ENCODE results near the gene CSAG3. TPM values are rescaled to one million over a fixed set of nuclear protein-coding genes. Genes with fewer than 3 reads are reported as not detected.
"Not testable (repeated sequence)": the region's sequence is repeated elsewhere in the genome, so short reads cannot be mapped to it uniquely, and the experiment has no call there.

The CSAG3 gene
- not detected for polyA plus RNA-seq (ENCODE audit: insufficient read length in 3 of 3)
- long read RNA-seq, donor 1 = 0 reads
- long read RNA-seq, donor 2 = 0 reads
- long read RNA-seq, donor 3 = 0 reads
- long read RNA-seq, donor 4 = 0 reads
- long read RNA-seq, donor 5 = 0 reads
- long read RNA-seq, donor 6 = 0 reads
- long read RNA-seq, donor 7 = 0 reads
- long read RNA-seq, donor 8 = 0 reads
- long read RNA-seq, donor 9 = 0 reads
- long read RNA-seq, donor 10 = 0 reads
- long read RNA-seq, donor 11 = 0 reads
- long read RNA-seq, donor 12 = 0 reads
- long read RNA-seq, donor 13 = 0 reads
- long read RNA-seq, donor 14 = 0 reads
- long read RNA-seq, donor 15 = 0 reads
- long read RNA-seq, donor 16 = 0 reads

DNA sequence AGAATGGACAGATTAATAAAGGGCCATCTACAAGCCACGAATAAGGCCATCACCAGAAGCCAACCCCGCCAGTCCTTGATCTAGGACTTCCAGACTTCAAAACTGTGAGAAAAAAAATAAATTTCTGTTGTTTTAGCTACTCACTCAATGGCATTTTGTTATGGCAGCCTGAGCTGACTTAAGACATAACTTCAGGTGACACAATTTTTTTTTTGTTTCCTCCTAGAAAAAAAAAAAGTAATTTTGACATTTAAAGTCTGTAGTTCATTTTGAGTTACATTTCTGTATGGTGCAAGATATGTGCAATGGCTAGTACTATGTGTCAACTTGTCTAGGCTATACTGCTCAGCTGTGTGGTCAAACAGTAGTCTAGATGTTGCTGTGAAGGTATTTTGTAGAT is at the start of gene CSAG3:
Gene CSAG3, plus strand, starts transcription at position 301 of the 400 bp plus-strand sequence.
- DNase-seq (ENCODE audit: extremely low read depth in 1 of 11, low read depth in 9 of 11, low spot score in 4 of 11) = not testable (repeated sequence)

DNA sequence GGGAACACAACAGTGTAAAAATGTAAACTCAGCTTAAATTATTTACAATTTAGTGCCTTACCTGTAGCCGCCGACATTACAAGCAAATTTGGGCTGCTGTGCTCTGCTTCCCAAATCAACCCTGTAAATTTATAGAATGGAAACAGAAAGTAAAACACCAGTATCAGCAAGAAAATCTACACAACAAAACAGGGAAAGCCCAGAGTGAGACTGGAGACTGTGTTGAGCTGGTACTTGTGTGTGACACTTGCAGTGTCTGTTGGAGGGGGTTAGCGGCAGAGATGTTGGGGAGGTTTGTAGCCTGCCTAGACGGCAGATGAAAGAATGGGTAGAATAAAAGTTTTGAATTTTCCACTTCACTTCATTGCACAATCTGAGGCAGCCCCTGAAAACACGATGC is 45.8 kb upstream of the CSAG3 start:
- DNase-seq (ENCODE audit: extremely low read depth in 1 of 11, low read depth in 9 of 11, low spot score in 4 of 11) = not testable (repeated sequence)

- not testable (repeated sequence) for DNase-seq (ENCODE audit: extremely low read depth in 1 of 11, low read depth in 9 of 11, low spot score in 4 of 11)
Observed at GRCh38 chrX:152713815-152714787, 44.9 kb upstream of the CSAG3 start, which contains the start of gene MAGEA2B. Gene MAGEA2B, plus strand, starts transcription at chrX:152714628. Its CDS starts 2,479 bp downstream, at chrX:152717107.

GRCh38 chrX:152725409-152725808 is 33.6 kb upstream of the CSAG3 start:
- no peak for DNase-seq (ENCODE audit: extremely low read depth in 1 of 11, low read depth in 9 of 11, low spot score in 4 of 11)

DNA sequence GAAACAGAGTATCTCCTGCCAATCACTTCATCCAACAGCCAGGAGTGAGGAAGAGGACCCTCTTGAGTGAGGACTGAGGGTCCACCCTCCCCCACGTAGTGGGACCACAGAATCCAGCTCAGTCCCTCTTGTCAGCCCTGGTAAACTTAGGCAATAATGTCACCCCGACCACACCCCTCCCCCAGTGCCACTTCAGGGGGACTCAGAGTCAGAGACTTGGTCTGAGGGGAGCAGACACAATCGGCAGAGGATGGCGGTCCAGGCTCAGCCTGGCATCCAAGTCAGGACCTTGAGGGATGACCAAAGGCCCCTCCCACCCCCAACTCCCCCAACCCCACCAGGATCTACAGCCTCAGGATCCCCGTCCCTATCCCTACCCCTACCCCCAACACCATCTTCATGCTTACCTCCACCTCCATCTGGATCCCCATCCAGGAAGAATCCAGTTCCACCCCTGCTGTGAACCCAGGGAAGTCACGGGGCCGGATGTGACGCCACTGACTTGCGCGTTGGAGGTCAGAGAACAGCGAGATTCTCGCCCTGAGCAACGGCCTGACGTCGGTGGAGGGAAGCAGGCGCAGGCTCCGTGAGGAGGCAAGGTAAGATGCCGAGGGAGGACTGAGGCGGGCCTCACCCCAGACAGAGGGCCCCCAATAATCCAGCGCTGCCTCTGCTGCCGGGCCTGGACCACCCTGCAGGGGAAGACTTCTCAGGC is 25.6 kb upstream of the CSAG3 start, which contains the start of the genes CSAG1 and MAGEA12:
Gene CSAG1, minus strand, starts transcription at position 461 of the 715 bp plus-strand sequence. CDS start 1,261 bp downstream, outside the sequence.
Gene MAGEA12, plus strand, starts transcription at position 497 of the 715 bp plus-strand sequence. CDS start 2,405 bp downstream, outside the sequence.
- DNase-seq (ENCODE audit: extremely low read depth in 1 of 11, low read depth in 9 of 11, low spot score in 4 of 11) = no peak

DNA sequence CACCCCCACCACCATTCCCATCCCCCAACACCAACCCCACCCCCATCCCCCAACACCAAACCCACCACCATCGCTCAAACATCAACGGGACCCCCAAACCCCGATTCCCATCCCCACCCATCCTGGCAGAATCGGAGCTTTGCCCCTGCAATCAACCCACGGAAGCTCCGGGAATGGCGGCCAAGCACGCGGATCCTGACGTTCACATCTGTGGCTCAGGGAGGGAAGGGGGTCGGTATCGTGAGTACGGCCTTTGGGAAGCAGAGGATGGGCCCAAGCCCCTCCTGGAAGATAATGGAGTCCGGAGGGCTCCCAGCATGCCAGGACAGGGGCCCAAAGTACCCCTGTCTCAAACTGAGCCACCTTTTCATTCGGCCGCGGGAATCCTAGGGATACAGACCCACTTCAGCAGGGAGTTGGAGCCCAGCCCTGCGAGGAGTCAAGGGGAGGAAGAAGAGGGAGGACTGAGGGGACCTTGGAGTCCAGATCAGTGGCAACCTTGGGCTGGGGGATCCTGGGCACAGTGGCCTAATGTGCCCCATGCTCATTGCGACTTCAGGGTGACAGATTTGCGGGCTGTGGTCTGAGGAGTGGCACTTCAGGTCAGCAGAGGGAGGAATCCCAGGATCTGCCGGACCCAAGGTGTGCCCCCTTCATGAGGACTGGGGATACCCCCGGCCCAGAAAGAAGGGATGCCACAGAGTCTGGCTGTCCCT is 24.7 kb upstream of the CSAG3 start:
- not testable (repeated sequence) for DNase-seq (ENCODE audit: extremely low read depth in 1 of 11, low read depth in 9 of 11, low spot score in 4 of 11)

DNA sequence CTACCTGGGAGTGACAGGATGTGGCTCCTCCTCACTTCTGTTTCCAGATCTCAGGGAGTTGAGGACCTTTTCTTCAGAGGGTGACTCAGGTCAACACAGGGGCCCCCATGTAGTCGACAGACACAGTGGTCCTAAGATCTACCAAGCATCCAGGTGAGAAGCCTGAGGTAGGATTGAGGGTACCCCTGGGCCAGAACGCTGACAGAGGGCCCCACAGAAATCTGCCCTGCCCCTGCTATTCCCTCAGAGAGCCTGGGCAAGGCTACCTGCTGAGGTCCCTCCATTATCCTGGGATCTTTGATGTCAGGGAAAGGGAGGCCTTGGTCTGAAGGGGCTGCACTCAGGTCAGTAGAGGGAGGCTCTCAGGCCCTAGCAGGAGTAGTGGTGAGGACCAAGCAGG is 23.9 kb upstream of the CSAG3 start:
- DNase-seq (ENCODE audit: extremely low read depth in 1 of 11, low read depth in 9 of 11, low spot score in 4 of 11) = no peak

GRCh38 chrX:152735860-152736511 is 23.0 kb upstream of the CSAG3 start:
- no peak for DNase-seq (ENCODE audit: extremely low read depth in 1 of 11, low read depth in 9 of 11, low spot score in 4 of 11)

DNA sequence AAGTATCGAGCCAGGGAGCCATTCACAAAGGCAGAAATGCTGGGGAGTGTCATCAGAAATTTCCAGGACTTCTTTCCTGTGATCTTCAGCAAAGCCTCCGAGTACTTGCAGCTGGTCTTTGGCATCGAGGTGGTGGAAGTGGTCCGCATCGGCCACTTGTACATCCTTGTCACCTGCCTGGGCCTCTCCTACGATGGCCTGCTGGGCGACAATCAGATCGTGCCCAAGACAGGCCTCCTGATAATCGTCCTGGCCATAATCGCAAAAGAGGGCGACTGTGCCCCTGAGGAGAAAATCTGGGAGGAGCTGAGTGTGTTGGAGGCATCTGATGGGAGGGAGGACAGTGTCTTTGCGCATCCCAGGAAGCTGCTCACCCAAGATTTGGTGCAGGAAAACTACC is 22.5 kb upstream of the CSAG3 start:
- not testable (repeated sequence) for DNase-seq (ENCODE audit: extremely low read depth in 1 of 11, low read depth in 9 of 11, low spot score in 4 of 11)

GRCh38 chrX:152738560-152738959 is 20.5 kb upstream of the CSAG3 start:
- no peak for DNase-seq (ENCODE audit: extremely low read depth in 1 of 11, low read depth in 9 of 11, low spot score in 4 of 11)

DNA sequence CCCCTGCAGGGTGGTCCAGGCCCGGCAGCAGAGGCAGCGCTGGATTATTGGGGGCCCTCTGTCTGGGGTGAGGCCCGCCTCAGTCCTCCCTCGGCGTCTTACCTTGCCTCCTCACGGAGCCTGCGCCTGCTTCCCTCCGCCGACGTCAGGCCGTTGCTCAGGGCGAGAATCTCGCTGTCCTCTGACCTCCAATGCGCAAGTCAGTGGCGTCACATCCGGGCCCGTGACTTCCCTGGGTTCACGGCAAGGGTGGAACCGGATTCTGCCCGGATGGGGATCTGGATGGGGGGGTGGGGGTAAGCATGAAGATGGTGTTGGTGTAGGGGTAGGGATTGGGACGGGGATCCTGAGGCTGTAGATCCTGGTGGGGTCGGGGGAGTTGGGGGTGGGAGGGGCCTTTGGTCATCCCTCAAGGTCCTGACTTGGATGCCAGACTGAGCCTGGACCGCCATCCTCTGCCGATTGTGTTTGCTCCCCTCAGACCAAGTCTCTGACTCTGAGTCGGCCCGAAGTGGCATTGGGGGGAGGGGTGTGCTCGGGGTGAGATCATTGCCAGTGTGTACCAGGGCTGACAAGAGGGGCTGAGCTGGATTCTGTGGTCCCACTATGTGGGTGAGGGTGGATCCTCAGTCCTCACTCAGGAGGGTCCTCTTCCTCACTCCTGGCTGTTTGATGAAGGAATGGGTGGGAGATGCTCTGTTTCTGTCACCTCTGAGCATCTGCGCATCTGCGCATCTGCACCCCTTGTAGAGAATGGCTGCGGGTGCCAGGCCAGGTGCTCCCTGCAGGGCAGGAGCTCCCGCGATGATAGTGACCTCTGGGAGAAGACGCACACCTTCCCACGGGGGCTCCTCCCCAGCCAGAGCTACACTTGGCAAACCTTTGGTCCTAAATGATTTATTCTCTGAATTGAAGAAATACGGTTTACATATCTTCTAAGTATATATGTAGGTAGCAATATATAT is 5.0 kb upstream of the CSAG3 start, which contains the start of gene MAGEA2:
Gene MAGEA2, minus strand, starts transcription at position 157 of the 965 bp plus-strand sequence. CDS start 2,479 bp downstream, outside the sequence.
- DNase-seq (ENCODE audit: extremely low read depth in 1 of 11, low read depth in 9 of 11, low spot score in 4 of 11) = not testable (repeated sequence)

DNA sequence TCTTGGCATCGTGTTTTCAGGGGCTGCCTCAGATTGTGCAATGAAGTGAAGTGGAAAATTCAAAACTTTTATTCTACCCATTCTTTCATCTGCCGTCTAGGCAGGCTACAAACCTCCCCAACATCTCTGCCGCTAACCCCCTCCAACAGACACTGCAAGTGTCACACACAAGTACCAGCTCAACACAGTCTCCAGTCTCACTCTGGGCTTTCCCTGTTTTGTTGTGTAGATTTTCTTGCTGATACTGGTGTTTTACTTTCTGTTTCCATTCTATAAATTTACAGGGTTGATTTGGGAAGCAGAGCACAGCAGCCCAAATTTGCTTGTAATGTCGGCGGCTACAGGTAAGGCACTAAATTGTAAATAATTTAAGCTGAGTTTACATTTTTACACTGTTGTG is 4.1 kb upstream of the CSAG3 start:
- not testable (repeated sequence) for DNase-seq (ENCODE audit: extremely low read depth in 1 of 11, low read depth in 9 of 11, low spot score in 4 of 11)

- DNase-seq (ENCODE audit: extremely low read depth in 1 of 11, low read depth in 9 of 11, low spot score in 4 of 11) = not testable (repeated sequence)
Observed at GRCh38 chrX:152759544-152759943, 526 bp downstream of the CSAG3 start.

DNA sequence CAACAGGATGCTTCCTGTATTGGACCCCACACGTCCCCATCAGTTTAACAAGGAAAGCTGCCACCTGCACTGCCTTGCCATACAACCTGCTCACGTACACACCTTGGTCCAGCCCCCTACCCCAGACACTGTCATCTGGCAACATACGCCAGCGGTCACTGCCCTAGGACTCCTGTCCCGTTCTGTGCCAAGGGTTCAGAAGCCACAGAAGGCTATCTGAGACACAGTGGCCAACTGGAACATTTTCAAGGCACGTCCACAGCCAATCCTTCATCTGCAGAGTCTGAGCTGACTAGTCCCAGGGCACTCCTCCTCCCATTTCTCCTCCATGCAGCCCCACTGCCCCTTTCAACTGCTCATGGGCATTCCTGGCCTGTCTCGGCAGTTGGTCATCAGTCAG is 2.6 kb downstream of the CSAG3 start:
- not testable (repeated sequence) for DNase-seq (ENCODE audit: extremely low read depth in 1 of 11, low read depth in 9 of 11, low spot score in 4 of 11)

DNA sequence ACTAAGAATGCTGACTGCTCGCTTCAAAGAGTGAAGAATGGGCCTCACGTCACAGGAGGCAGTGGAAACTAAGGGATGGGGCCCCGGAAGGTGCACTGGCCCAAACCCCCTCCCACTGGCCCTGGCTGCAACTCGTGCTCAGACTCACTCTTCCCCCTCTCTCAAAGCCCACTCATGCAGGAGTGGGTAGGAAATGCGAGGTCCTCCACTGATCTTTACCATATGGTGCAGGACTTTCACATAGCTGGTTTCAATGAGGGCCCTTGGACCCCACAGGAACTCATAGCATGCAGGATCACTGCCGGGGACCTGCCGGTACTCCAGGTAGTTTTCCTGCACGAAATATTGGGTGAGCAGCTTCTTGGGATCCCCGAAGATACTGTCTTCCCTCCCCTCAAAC is 7.5 kb downstream of the CSAG3 start:
- DNase-seq (ENCODE audit: extremely low read depth in 1 of 11, low read depth in 9 of 11, low spot score in 4 of 11) = not testable (repeated sequence)

- not testable (repeated sequence) for DNase-seq (ENCODE audit: extremely low read depth in 1 of 11, low read depth in 9 of 11, low spot score in 4 of 11)
Observed at GRCh38 chrX:152769549-152770289, 10.7 kb downstream of the CSAG3 start, which contains the start of gene MAGEA6. Gene MAGEA6, minus strand, starts transcription at chrX:152769689. Its CDS starts 2,039 bp downstream, at chrX:152767650.
